ENCODE data around the gene CLEC1A.

Gene CLEC1A

GRCh38 chr12:10115890-10116289 is 17.1 kb upstream of the CLEC1A start:
- TF ChIP-seq CTCF (IDR thresholded peaks at IDR 0.05; ENCODE audit: borderline replicate concordance, extremely low read depth, low read length, poor library complexity, severe bottlenecking): no peak
- no peak for TF ChIP-seq EZH2 (IDR thresholded peaks at IDR 0.05; ENCODE audit: borderline replicate concordance, low read depth, low read length, severe bottlenecking)
- Histone ChIP-seq H2AFZ (ENCODE audit: low read depth, low read length) (no peak overlapping the region), H3K36me3 (ENCODE audit: insufficient read depth, low read length) (no peaks in the 10 kb centered on the region), H3K27ac (ENCODE audit: low read length) (no peak overlapping the region), H3K4me2 (ENCODE audit: insufficient read depth, low read length) (no peak overlapping the region), H3K9me3 (ENCODE audit: insufficient read depth, low read length, severe bottlenecking) (no peaks in the 10 kb centered on the region), H3K4me3 (ENCODE audit: low read depth in 1 of 2, low read length in 2 of 2) (no peak overlapping the region), H4K20me1 (ENCODE audit: insufficient read depth, low read length) (no peaks in the 10 kb centered on the region), H3K27me3 (ENCODE audit: insufficient read depth, low read length, poor library complexity) (peaks cover 3% of the 10 kb centered on the region), H3K4me1 (ENCODE audit: insufficient read depth, low read length) (no peaks in the 10 kb centered on the region), H3K79me2 (ENCODE audit: insufficient read depth, low read length) (no peaks in the 10 kb centered on the region), H3K9ac (ENCODE audit: low read depth, low read length) (no peak overlapping the region)
- no peak for DNase-seq
- no peak for ATAC-seq (ENCODE audit: insufficient read depth, low read depth)

- H3K36me3 ChIP-seq (ENCODE audit: insufficient read depth, low read length): no peaks in the 10 kb centered on the region
These were observed 16.5 kb upstream of the CLEC1A start for GRCh38 chr12:10115311-10115710.

GRCh38 chr12:10113920-10114319 is 15.1 kb upstream of the CLEC1A start:
- DNase-seq (no peak), ATAC-seq (ENCODE audit: insufficient read depth, low read depth) (no peak)
- Histone ChIP-seq H3K27ac (ENCODE audit: low read length) (no peak overlapping the region), H3K9ac (ENCODE audit: low read depth, low read length) (no peak overlapping the region), H3K4me2 (ENCODE audit: insufficient read depth, low read length) (no peak overlapping the region), H4K20me1 (ENCODE audit: insufficient read depth, low read length) (no peaks in the 10 kb centered on the region), H2AFZ (ENCODE audit: low read depth, low read length) (no peak overlapping the region), H3K4me3 (ENCODE audit: low read depth in 1 of 2, low read length in 2 of 2) (no peak overlapping the region), H3K27me3 (ENCODE audit: insufficient read depth, low read length, poor library complexity) (peaks cover 3% of the 10 kb centered on the region), H3K4me1 (ENCODE audit: insufficient read depth, low read length) (no peaks in the 10 kb centered on the region), H3K36me3 (ENCODE audit: insufficient read depth, low read length) (no peaks in the 10 kb centered on the region), H3K9me3 (ENCODE audit: insufficient read depth, low read length, severe bottlenecking) (no peaks in the 10 kb centered on the region), H3K79me2 (ENCODE audit: insufficient read depth, low read length) (no peaks in the 10 kb centered on the region)
- no peak for TF ChIP-seq CTCF (IDR thresholded peaks at IDR 0.05; ENCODE audit: borderline replicate concordance, extremely low read depth, low read length, poor library complexity, severe bottlenecking)
- TF ChIP-seq EZH2 (IDR thresholded peaks at IDR 0.05; ENCODE audit: borderline replicate concordance, low read depth, low read length, severe bottlenecking): no peak

More at GRCh38 chr12:10115311-10115710, 16.5 kb upstream of the CLEC1A start:
- TF ChIP-seq CTCF (IDR thresholded peaks at IDR 0.05; ENCODE audit: borderline replicate concordance, extremely low read depth, low read length, poor library complexity, severe bottlenecking) (no peak), EZH2 (IDR thresholded peaks at IDR 0.05; ENCODE audit: borderline replicate concordance, low read depth, low read length, severe bottlenecking) (no peak)
- Histone ChIP-seq H3K27ac (ENCODE audit: low read length) (no peak overlapping the region), H3K79me2 (ENCODE audit: insufficient read depth, low read length) (no peaks in the 10 kb centered on the region), H4K20me1 (ENCODE audit: insufficient read depth, low read length) (no peaks in the 10 kb centered on the region), H2AFZ (ENCODE audit: low read depth, low read length) (no peak overlapping the region), H3K4me3 (ENCODE audit: low read depth in 1 of 2, low read length in 2 of 2) (no peak overlapping the region), H3K9ac (ENCODE audit: low read depth, low read length) (no peak overlapping the region), H3K4me2 (ENCODE audit: insufficient read depth, low read length) (no peak overlapping the region), H3K4me1 (ENCODE audit: insufficient read depth, low read length) (no peaks in the 10 kb centered on the region), H3K9me3 (ENCODE audit: insufficient read depth, low read length, severe bottlenecking) (no peaks in the 10 kb centered on the region), H3K27me3 (ENCODE audit: insufficient read depth, low read length, poor library complexity) (peaks cover 3% of the 10 kb centered on the region)
- no peak for ATAC-seq (ENCODE audit: insufficient read depth, low read depth)
- no peak for DNase-seq

- no peaks in the 10 kb centered on the region for H3K79me2 ChIP-seq (ENCODE audit: insufficient read depth, low read length)
- H3K9ac ChIP-seq (ENCODE audit: low read depth, low read length): no peak overlapping the region
- H3K4me1 ChIP-seq (ENCODE audit: insufficient read depth, low read length): no peaks in the 10 kb centered on the region
- ATAC-seq (ENCODE audit: insufficient read depth, low read depth) (no peak), DNase-seq (no peak)
- H4K20me1 ChIP-seq (ENCODE audit: insufficient read depth, low read length): no peaks in the 10 kb centered on the region
- no peak for TF ChIP-seq EZH2 (IDR thresholded peaks at IDR 0.05; ENCODE audit: borderline replicate concordance, low read depth, low read length, severe bottlenecking)
- TF ChIP-seq CTCF (IDR thresholded peaks at IDR 0.05; ENCODE audit: borderline replicate concordance, extremely low read depth, low read length, poor library complexity, severe bottlenecking): no peak
- H3K9me3 ChIP-seq (ENCODE audit: insufficient read depth, low read length, severe bottlenecking): no peaks in the 10 kb centered on the region
- H2AFZ ChIP-seq (ENCODE audit: low read depth, low read length): no peak overlapping the region
- H3K4me2 ChIP-seq (ENCODE audit: insufficient read depth, low read length): no peak overlapping the region
- peaks cover 3% of the 10 kb centered on the region for H3K27me3 ChIP-seq (ENCODE audit: insufficient read depth, low read length, poor library complexity)
- no peak overlapping the region for H3K4me3 ChIP-seq (ENCODE audit: low read depth in 1 of 2, low read length in 2 of 2)
- no peaks in the 10 kb centered on the region for H3K36me3 ChIP-seq (ENCODE audit: insufficient read depth, low read length)
- H3K27ac ChIP-seq (ENCODE audit: low read length): no peak overlapping the region
These were observed 14.3 kb upstream of the CLEC1A start for GRCh38 chr12:10113075-10113474.

Data from DND-41 (cell line).